ENCODE data around the gene C9orf152.

C9orf152 gene

GRCh38 chr9:110248361-110248760 is 40.4 kb upstream of the C9orf152 start:
- H3K4me2 ChIP-seq (ENCODE audit: low read length) = no peak overlapping the region
- H3K27me3 ChIP-seq (ENCODE audit: insufficient read depth, low read length) = no peaks in the 10 kb centered on the region
- no peaks in the 10 kb centered on the region for H3F3A ChIP-seq (ENCODE audit: insufficient read depth, low read length)
- H3K9me3 ChIP-seq (ENCODE audit: low read length) = no peaks in the 10 kb centered on the region
- H3K9ac ChIP-seq (ENCODE audit: low read length) = no peak overlapping the region
- peaks cover 4% of the 10 kb centered on the region for H3K4me1 ChIP-seq (ENCODE audit: insufficient read depth, low read length, severe bottlenecking)
- no peak overlapping the region for H3K27ac ChIP-seq (ENCODE audit: low read depth, low read length, poor library complexity, severe bottlenecking)
- H3K36me3 ChIP-seq (ENCODE audit: insufficient read depth, low read length) = peaks cover 63% of the 10 kb centered on the region
- no peak overlapping the region for H2AFZ ChIP-seq (ENCODE audit: low read length)
- no peaks in the 10 kb centered on the region for H4K20me1 ChIP-seq (ENCODE audit: insufficient read depth, low read length)
- H3K79me2 ChIP-seq (ENCODE audit: insufficient read depth, low read length) = peaks cover 18% of the 10 kb centered on the region
- TF ChIP-seq CTCF (IDR thresholded peaks at IDR 0.05; ENCODE audit: low read length) (no peak), EZH2 (IDR thresholded peaks at IDR 0.05; ENCODE audit: borderline replicate concordance, low read length) (no peak)
- no peaks in the 10 kb centered on the region for H3K9me2 ChIP-seq (ENCODE audit: low read depth, low read length)
- no peak overlapping the region for H3K4me3 ChIP-seq (ENCODE audit: low read depth, low read length, poor library complexity, severe bottlenecking)

DNA sequence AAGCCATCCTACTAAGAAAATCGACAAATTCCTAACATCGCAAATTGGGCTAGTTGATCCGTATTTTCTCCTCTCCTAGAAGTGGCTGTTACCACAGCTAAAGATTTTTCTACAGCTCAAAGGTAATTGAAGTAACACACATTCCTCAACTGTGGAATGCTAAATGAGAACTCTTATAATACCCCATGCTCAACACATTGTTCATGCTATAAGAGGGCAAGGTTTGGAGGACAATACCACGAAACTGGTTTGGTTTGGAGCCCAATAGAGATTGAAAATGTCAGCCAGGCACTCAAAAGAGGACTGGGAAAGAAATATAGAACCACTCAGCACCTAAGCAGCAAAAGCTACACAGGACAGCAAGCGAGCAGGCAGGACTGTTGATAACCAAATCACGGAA is 38.3 kb upstream of the C9orf152 start:
- no peaks in the 10 kb centered on the region for H3K9me2 ChIP-seq (ENCODE audit: low read depth, low read length)
- no peak overlapping the region for H3K4me2 ChIP-seq (ENCODE audit: low read length)
- H3K79me2 ChIP-seq (ENCODE audit: insufficient read depth, low read length) = no peaks in the 10 kb centered on the region; the same call in 1 of the 2 replicates
- H4K20me1 ChIP-seq (ENCODE audit: insufficient read depth, low read length) = no peaks in the 10 kb centered on the region
- H3K9me3 ChIP-seq (ENCODE audit: low read length) = no peaks in the 10 kb centered on the region
- H3K4me1 ChIP-seq (ENCODE audit: insufficient read depth, low read length, severe bottlenecking) = no peaks in the 10 kb centered on the region
- peaks cover 73% of the 10 kb centered on the region for H3K36me3 ChIP-seq (ENCODE audit: insufficient read depth, low read length)
- no peaks in the 10 kb centered on the region for H3F3A ChIP-seq (ENCODE audit: insufficient read depth, low read length)
- H3K9ac ChIP-seq (ENCODE audit: low read length) = no peak overlapping the region
- H3K4me3 ChIP-seq (ENCODE audit: low read depth, low read length, poor library complexity, severe bottlenecking) = no peak overlapping the region
- H3K27me3 ChIP-seq (ENCODE audit: insufficient read depth, low read length) = no peaks in the 10 kb centered on the region
- no peak overlapping the region for H3K27ac ChIP-seq (ENCODE audit: low read depth, low read length, poor library complexity, severe bottlenecking)
- TF ChIP-seq CTCF (IDR thresholded peaks at IDR 0.05; ENCODE audit: low read length) = no peak
- no peak overlapping the region for H2AFZ ChIP-seq (ENCODE audit: low read length)

GRCh38 chr9:110244616-110245015 is 36.7 kb upstream of the C9orf152 start:
- TF ChIP-seq CTCF (IDR thresholded peaks at IDR 0.05; ENCODE audit: low read length) (no peak), EZH2 (IDR thresholded peaks at IDR 0.05; ENCODE audit: borderline replicate concordance, low read length) (no peak)
- Histone ChIP-seq H3K9me2 (ENCODE audit: low read depth, low read length) (no peaks in the 10 kb centered on the region), H4K20me1 (ENCODE audit: insufficient read depth, low read length) (no peaks in the 10 kb centered on the region), H3K27ac (ENCODE audit: low read depth, low read length, poor library complexity, severe bottlenecking) (no peak overlapping the region), H3K4me3 (ENCODE audit: low read depth, low read length, poor library complexity, severe bottlenecking) (no peak overlapping the region), H3K79me2 (ENCODE audit: insufficient read depth, low read length) (no peaks in the 10 kb centered on the region), H3K9ac (ENCODE audit: low read length) (no peak overlapping the region), H3K36me3 (ENCODE audit: insufficient read depth, low read length) (peaks cover 58% of the 10 kb centered on the region), H3F3A (ENCODE audit: insufficient read depth, low read length) (no peaks in the 10 kb centered on the region), H2AFZ (ENCODE audit: low read length) (no peak overlapping the region), H3K27me3 (ENCODE audit: insufficient read depth, low read length) (no peaks in the 10 kb centered on the region), H3K4me1 (ENCODE audit: insufficient read depth, low read length, severe bottlenecking) (no peaks in the 10 kb centered on the region), H3K9me3 (ENCODE audit: low read length) (no peaks in the 10 kb centered on the region), H3K4me2 (ENCODE audit: low read length) (no peak overlapping the region)

Data from OCI-LY1 (cell line).